Mucosa of rectum (tissue), 2 donors: ENCODE data around the gene VAV2.

Source experiments
- H3K27ac ChIP-seq, 2 donors: one replicate each; pipeline ENCODE4 v1.7.0; 2013; ENCODE audit warnings: inconsistent platforms in 2 of 2, low read depth in 2 of 2, low read length in 2 of 2
- H3K27me3 ChIP-seq, 2 donors: one replicate each; pipeline ENCODE4 v1.7.0; 2013; ENCODE audit warnings: low read length in 2 of 2; ENCODE audit not compliant: control insufficient read depth in 2 of 2, insufficient read depth in 2 of 2
- H3K36me3 ChIP-seq, 2 donors: one replicate each; pipeline ENCODE4 v1.7.0; 2013; ENCODE audit warnings: low read length in 2 of 2; ENCODE audit not compliant: control insufficient read depth in 2 of 2, insufficient read depth in 2 of 2
- H3K4me1 ChIP-seq, 2 donors: one replicate each; pipeline ENCODE4 v1.7.0; 2013; ENCODE audit warnings: low read length in 2 of 2, mild to moderate bottlenecking in 1 of 2; ENCODE audit not compliant: control insufficient read depth in 2 of 2, insufficient read depth in 2 of 2
- H3K4me3 ChIP-seq, 2 donors: one replicate each; pipeline ENCODE4 v1.7.0; 2013; ENCODE audit warnings: low read length in 2 of 2
- H3K9ac ChIP-seq, 2 donors: one replicate each; pipeline ENCODE4 v1.7.0; 2013; ENCODE audit warnings: low read length in 2 of 2, low read depth in 1 of 2, mild to moderate bottlenecking in 1 of 2
- H3K9me3 ChIP-seq, 2 donors: one replicate each; pipeline ENCODE4 v1.7.0; 2013; ENCODE audit warnings: low read length in 2 of 2; ENCODE audit not compliant: control insufficient read depth in 2 of 2
- donor health status: healthy.
- donor health status: Normal muscosa, but diverticular disease.

Gene VAV2

DNA sequence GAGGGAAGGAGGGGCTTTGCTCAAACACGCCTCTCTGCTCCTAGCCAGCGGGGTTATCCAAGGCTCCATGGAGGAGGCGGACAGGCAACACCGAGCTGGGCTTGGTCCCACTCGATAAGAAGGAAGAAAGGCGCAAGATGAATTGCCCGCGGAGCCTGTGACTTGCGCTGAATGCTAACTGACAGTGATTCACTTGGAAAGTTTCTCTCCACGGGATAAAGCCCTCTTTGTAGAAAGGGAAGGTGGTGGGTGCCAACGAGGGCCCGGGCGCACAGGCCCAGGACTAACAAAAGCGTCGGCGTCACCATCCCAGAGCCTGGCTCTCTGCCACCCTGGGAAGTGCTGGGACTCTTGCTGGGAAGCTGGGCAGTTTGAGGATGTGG is 76.0 kb downstream of the VAV2 start:
- Histone ChIP-seq H3K9ac (no peak overlapping the region), H3K27me3 (no peaks in the 10 kb centered on the region), H3K36me3 (no peaks in the 10 kb centered on the region), H3K4me1 (peaks cover 0 to 5% of the 10 kb centered on the region in 2 donors), H3K4me3 (no peak overlapping the region), H3K27ac (no peak overlapping the region), H3K9me3 (no peaks in the 10 kb centered on the region)

DNA sequence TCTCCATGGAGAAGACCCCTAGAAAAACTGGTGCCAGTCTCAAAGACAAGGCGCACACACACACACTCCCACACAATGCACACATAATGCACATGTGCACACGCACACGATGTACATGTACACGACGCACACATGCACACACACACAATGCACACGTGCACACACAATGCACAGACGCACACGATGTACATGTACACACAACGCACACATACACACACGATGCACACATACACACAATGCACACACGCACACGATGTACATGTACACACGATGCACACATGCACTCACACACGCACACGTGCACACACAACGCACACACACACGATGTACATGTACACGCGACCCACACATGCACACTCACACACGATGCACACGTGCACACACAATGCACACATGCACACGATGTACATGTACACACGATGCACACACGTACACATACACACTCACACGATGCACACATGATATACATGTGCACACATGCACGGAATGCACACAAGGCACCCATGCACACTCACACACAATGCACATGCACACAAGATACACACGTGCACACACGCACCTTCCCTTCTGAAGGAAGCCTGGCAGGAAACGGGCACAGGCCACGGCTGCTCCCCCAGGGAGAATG is 76.5 kb downstream of the VAV2 start:
- Histone ChIP-seq H3K9me3 (no peaks in the 10 kb centered on the region), H3K27me3 (no peaks in the 10 kb centered on the region), H3K36me3 (no peaks in the 10 kb centered on the region), H3K4me1 (peaks cover 0 to 5% of the 10 kb centered on the region in 2 donors), H3K4me3 (no peak overlapping the region), H3K9ac (no peak overlapping the region), H3K27ac (no peak overlapping the region)

- Histone ChIP-seq H3K4me3 (no peak overlapping the region), H3K27ac (no peak overlapping the region), H3K36me3 (no peaks in the 10 kb centered on the region), H3K27me3 (no peaks in the 10 kb centered on the region), H3K4me1 (peaks cover 0 to 5% of the 10 kb centered on the region in 2 donors), H3K9ac (no peak overlapping the region), H3K9me3 (no peaks in the 10 kb centered on the region)
These were observed 77.4 kb downstream of the VAV2 start for GRCh38 chr9:133914442-133915342.

DNA sequence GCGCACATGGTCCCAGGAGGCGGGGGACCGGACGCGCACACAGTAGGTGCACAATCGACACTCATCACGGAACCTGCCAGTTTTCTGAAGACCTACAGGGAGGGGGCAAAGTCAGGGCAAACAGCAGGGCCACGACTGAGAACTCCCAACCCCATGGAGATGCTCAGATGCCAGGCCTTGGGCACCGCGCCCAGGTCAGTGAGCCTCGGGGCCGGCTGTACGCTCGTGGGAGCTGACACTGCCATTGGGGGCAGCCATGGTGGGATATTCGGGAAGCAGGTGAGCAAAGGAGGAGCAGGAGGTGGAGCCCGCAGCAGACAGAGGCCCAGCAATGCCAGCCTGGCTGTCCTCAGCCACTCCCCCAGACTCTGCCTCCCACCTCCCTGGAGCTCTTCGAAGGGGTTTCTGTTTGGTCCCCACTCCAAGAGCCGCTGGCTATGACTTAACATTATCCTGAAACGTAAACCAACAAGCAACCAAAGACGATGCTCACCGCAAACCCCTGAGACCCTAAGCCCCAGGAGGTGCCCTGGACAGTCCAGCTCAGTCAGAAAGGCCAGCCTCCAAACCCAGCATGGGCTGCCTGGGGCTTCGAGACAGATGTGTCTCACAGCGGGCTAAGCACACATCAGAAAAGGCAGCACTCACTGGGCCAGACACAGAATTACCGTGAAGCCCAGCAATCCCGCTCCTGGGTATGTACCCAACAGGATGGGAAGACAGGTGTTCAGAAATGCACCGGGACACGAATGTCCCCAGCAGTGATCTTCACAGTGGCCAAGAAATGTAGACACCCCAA is 78.4 kb downstream of the VAV2 start:
- no peaks in the 10 kb centered on the region for H3K9me3 ChIP-seq
- no peak overlapping the region for H3K27ac ChIP-seq
- no peaks in the 10 kb centered on the region for H3K27me3 ChIP-seq
- no peak overlapping the region for H3K4me3 ChIP-seq
- no peaks in the 10 kb centered on the region for H3K36me3 ChIP-seq
- peaks cover 0 to 5% of the 10 kb centered on the region in 2 donors for H3K4me1 ChIP-seq
- H3K9ac ChIP-seq, result no peak overlapping the region

- Histone ChIP-seq H3K27me3 (no peaks in the 10 kb centered on the region), H3K36me3 (no peaks in the 10 kb centered on the region), H3K27ac (no peak overlapping the region), H3K4me1 (peaks cover 0 to 5% of the 10 kb centered on the region in 2 donors), H3K4me3 (no peak overlapping the region), H3K9ac (no peak overlapping the region), H3K9me3 (no peaks in the 10 kb centered on the region)
These were observed 81.1 kb downstream of the VAV2 start for GRCh38 chr9:133910855-133911514.

DNA sequence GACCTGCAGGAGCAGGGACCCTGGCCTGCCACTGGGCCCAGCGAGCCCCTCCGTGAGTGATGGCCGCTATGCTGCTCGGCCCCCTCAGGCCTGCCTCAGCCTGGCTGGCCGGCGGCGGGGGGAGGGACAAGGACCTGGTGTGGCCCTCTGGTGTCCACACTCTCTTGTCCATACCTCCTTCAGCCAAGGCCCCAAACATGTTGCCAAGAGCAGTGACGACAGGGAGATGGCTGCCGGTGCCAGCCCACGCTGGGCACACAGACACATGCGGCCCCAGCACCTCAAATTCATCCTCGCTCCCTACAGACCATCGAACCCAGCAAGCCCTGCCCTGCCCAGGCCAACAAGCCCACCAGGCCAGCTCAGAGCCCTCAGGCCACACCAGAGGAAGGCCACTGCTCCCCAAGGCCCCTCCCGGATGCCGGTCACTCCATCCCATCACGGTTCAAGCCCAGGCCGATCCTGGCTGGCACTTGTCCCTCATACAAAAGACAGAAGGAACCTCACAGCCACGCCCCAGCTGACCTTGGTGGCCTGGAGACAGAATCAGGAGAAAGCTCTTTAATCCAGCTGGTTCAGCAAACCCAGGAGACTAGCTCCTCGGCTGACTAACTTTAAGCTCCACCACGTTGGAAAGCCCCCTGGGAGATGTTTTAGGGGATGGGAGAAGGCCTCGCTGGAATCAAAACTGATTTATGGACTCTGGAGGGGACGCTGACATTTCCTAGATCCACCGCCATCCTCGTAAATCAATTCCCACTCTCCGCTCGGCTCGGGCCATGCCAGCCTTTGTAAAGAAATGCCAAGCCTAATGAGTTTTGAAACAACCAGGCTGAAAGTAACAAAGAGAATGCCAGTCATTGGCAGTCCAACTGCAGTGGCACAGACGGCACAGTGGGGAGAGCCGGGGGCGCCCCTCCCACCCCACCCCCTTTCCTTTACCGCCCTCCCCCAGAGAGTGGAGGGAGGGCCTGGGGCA is 84.9 kb downstream of the VAV2 start:
- H3K4me3 ChIP-seq, result no peak overlapping the region
- no peaks in the 10 kb centered on the region for H3K4me1 ChIP-seq
- no peak overlapping the region for H3K9ac ChIP-seq
- H3K27ac ChIP-seq, result no peak overlapping the region
- no peaks in the 10 kb centered on the region for H3K27me3 ChIP-seq
- no peaks in the 10 kb centered on the region for H3K9me3 ChIP-seq
- no peaks in the 10 kb centered on the region for H3K36me3 ChIP-seq

- no peaks in the 10 kb centered on the region for H3K9me3 ChIP-seq
- H3K36me3 ChIP-seq, result no peaks in the 10 kb centered on the region
- no peak overlapping the region for H3K27ac ChIP-seq
- H3K27me3 ChIP-seq, result no peaks in the 10 kb centered on the region
- H3K9ac ChIP-seq, result no peak overlapping the region
- no peaks in the 10 kb centered on the region for H3K4me1 ChIP-seq
- no peak overlapping the region for H3K4me3 ChIP-seq
These were observed 85.9 kb downstream of the VAV2 start for GRCh38 chr9:133906218-133906617.

- no peaks in the 10 kb centered on the region for H3K27me3 ChIP-seq
- no peak overlapping the region for H3K4me3 ChIP-seq
- H3K9me3 ChIP-seq, result no peaks in the 10 kb centered on the region
- H3K36me3 ChIP-seq, result no peaks in the 10 kb centered on the region
- H3K9ac ChIP-seq, result no peak overlapping the region
- no peaks in the 10 kb centered on the region for H3K4me1 ChIP-seq
- H3K27ac ChIP-seq, result no peak overlapping the region
These were observed 86.6 kb downstream of the VAV2 start for GRCh38 chr9:133905493-133905892.
